ENCODE data around the gene TRIM44. TPM values are rescaled to one million over a fixed set of nuclear protein-coding genes. Genes with fewer than 3 reads are reported as not detected.
"Not testable (repeated sequence)": the region's sequence is repeated elsewhere in the genome, so short reads cannot be mapped to it uniquely, and the experiment has no call there.

The TRIM44 gene
- total RNA-seq, 2 donors from 2014 or later, result 22.1 to 35.4 TPM

DNA sequence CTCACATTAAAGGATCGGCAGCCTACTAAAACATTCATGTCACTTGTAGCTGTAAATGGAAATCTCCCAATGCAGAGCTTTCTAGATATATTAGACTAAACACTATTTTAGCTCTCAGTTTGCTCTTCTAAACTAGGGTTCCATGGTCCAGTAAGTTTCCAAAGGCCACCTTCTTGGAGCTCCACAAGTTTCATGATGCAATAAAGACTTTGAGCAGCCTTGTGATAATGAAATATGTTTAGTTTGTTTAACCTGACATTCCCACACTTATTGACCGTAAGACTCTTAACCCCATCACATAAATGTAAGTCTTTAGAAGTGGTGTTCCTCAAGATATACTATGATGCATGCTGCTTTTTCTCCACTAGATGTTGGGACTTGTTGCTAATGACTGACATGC is 87.7 kb downstream of the TRIM44 start:
- TF ChIP-seq, protein P1, sequence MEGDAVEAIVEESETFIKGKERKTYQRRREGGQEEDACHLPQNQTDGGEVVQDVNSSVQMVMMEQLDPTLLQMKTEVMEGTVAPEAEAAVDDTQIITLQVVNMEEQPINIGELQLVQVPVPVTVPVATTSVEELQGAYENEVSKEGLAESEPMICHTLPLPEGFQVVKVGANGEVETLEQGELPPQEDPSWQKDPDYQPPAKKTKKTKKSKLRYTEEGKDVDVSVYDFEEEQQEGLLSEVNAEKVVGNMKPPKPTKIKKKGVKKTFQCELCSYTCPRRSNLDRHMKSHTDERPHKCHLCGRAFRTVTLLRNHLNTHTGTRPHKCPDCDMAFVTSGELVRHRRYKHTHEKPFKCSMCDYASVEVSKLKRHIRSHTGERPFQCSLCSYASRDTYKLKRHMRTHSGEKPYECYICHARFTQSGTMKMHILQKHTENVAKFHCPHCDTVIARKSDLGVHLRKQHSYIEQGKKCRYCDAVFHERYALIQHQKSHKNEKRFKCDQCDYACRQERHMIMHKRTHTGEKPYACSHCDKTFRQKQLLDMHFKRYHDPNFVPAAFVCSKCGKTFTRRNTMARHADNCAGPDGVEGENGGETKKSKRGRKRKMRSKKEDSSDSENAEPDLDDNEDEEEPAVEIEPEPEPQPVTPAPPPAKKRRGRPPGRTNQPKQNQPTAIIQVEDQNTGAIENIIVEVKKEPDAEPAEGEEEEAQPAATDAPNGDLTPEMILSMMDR (IDR thresholded peaks at IDR 0.05), result no peak

DNA sequence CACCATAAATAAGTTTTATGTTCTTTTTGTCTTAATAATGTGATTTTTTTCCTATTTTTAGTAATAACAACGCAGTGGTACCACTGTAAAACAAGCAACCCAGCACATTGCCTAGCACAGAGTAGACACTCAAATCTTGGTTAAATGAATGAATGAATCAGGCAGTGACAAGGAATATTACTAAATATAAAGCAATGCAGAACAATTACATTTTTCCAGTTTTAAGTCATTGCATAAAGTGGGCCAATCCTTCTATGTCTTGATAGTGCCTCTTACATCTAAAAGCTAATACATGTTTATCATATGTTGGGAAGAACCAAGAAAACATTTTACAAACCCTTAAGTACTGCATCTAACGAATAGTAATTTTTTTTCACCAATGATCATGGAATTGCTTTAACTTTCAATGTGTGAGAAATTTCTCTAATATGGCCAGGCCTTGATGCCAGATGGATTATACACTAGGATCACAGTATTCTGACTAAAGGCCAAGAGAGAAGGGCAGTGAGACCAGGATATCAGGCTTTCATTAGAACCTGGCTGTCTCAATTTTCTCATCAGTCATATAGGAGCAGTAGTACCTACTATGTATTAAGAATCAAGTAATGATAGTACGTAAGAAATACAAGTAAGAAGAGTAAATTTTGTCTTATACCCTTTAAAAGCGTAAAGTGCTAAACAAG is 88.5 kb downstream of the TRIM44 start:
- Histone ChIP-seq H3K9me3 (no peaks in the 10 kb centered on the region), H3K27me3 (no peaks in the 10 kb centered on the region), H3K27ac (no peak overlapping the region), H3K36me3 (no peaks in the 10 kb centered on the region), H3K4me1 (no peaks in the 10 kb centered on the region), H3K4me3 (no peak overlapping the region)
- no peak for DNase-seq (ENCODE audit: low spot score)
- TF ChIP-seq, protein P1 (IDR thresholded peaks at IDR 0.05), result no peak

More for the DNA sequence above, 87.7 kb downstream of the TRIM44 start:
- H3K4me3 ChIP-seq, result no peak overlapping the region
- no peaks in the 10 kb centered on the region for H3K36me3 ChIP-seq
- no peaks in the 10 kb centered on the region for H3K27me3 ChIP-seq
- no peak overlapping the region for H3K27ac ChIP-seq
- no peak for DNase-seq (ENCODE audit: low spot score)
- no peaks in the 10 kb centered on the region for H3K4me1 ChIP-seq
- no peaks in the 10 kb centered on the region for H3K9me3 ChIP-seq

DNA sequence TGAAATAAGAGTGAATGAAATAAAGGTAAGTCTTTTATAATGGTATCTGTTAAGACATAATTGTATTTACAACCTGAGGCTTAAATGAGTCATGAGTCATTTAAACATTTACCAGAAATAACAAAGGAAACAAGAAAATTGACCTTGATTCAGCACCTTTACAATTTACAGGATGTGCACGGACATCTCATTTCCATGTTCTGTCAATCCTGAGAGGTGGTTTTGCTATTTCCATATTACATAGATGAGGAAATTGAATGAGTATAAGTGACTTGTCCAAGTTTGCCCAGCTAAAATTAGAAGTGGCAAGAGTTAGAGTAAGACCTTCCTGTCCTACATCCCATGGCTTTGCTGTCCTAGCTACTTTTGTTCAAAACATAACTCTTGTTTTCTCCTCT is 89.1 kb downstream of the TRIM44 start:
- TF ChIP-seq, protein P1 (IDR thresholded peaks at IDR 0.05), result no peak
- H3K4me1 ChIP-seq, result no peaks in the 10 kb centered on the region
- no peaks in the 10 kb centered on the region for H3K36me3 ChIP-seq
- no peaks in the 10 kb centered on the region for H3K9me3 ChIP-seq
- no peak overlapping the region for H3K27ac ChIP-seq
- H3K27me3 ChIP-seq, result no peaks in the 10 kb centered on the region
- DNase-seq (ENCODE audit: low spot score), result no peak
- H3K4me3 ChIP-seq, result no peak overlapping the region

DNA sequence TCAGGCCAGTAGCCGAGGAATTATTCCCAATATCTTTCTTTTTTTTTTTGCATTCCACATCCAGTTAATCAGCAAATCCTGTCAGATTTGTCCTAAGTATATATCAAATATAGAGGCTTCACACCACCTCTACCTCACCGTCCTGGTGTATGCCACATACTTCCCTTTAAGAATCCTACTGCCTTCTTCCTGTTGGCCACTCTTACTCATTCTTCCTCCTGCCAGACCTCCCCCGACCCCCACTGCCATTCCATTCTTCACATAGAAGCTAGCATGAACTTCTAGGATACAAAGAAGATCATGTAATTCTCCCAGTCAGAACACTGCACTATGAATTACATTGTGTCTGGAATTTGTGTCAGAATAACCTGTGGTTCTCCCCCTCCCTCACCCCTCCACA is 89.5 kb downstream of the TRIM44 start:
- TF ChIP-seq, protein P1 (IDR thresholded peaks at IDR 0.05), result no peak

DNA sequence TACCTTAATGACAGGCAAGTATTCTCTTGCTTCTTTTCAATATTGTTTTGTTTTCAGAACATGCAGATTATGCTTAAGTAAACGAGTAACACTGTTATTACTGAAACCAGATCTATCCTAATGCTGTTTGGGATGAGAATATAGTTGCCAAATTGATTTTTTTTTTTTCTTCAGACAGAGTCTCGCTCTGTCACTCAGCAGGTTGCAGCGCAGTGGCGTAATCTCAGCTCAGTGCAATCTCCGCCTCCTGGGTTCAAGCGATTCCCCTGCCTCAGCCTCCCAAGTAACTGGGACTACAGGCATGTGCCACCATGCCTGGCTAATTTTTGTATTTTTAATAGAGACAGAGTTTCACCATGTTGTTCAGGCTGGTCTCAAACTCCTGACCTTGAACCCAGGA is 91.0 kb downstream of the TRIM44 start:
- H3K4me1 ChIP-seq; H3K36me3 ChIP-seq; DNase-seq (ENCODE audit: low spot score); H3K4me3 ChIP-seq; H3K27me3 ChIP-seq; H3K9me3 ChIP-seq; H3K27ac ChIP-seq: not testable (repeated sequence)

More for the DNA sequence above, 89.5 kb downstream of the TRIM44 start:
- Histone ChIP-seq H3K27ac (no peak overlapping the region), H3K9me3 (no peaks in the 10 kb centered on the region), H3K4me3 (no peak overlapping the region), H3K36me3 (no peaks in the 10 kb centered on the region), H3K27me3 (no peaks in the 10 kb centered on the region), H3K4me1 (no peaks in the 10 kb centered on the region)
- DNase-seq (ENCODE audit: low spot score), result no peak

DNA sequence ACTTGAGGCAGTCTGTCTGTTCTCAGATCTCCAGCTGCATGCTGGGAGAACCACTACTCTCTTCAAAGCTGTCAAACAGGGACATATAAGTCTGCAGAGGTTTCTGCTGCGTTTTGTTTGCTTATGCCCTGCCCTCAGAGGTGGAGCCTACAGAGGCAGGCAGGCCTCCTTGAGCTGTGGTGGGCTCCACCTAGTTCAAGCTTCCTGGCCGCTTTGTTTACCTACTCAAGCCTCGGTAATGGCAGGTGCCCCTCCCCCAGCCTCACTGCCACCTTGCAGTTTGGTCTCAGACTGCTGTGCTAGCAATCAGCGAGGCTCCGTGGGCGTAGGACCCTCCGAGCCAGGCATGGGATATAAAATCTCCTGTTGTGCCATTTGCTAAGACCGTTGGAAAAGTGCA is 97.4 kb downstream of the TRIM44 start:
- H3K4me3 ChIP-seq; H3K27ac ChIP-seq; DNase-seq (ENCODE audit: low spot score); H3K27me3 ChIP-seq; H3K36me3 ChIP-seq; H3K9me3 ChIP-seq: not testable (repeated sequence)
- H3K4me1 ChIP-seq, result peaks cover 0 to 16% of the 10 kb centered on the region in 2 donors

DNA sequence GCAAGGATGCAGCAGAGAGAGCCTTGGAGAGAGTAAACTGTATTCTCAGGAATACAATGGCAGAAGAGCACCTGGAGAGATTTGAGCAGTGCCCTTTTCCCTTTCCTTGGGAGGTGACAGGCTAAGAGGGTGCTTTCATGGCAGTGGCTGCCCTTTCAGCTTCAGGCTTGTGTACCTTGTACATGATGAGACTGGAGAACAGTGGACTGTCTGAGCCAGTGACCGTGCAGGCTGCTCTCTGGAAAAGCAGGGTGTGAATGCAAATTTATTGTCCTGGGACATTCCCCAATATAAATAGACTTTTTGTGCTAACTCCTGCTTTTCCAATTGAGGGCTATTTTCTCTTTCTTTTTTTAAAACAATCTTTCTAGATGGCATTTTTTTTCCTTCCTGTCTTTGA is 99.3 kb downstream of the TRIM44 start:
- TF ChIP-seq, protein P1 (IDR thresholded peaks at IDR 0.05), result no peak
- no peaks in the 10 kb centered on the region for H3K9me3 ChIP-seq
- H3K27ac ChIP-seq, result no peak overlapping the region
- peaks cover 0 to 16% of the 10 kb centered on the region in 2 donors for H3K4me1 ChIP-seq
- no peak overlapping the region for H3K4me3 ChIP-seq
- no peaks in the 10 kb centered on the region for H3K36me3 ChIP-seq
- H3K27me3 ChIP-seq, result no peaks in the 10 kb centered on the region
- DNase-seq (ENCODE audit: low spot score), result no peak
